HFF-Myc (cell line): Measurements from ENCODE around the gene RNF10.

Experiments
- DNase-seq: peaks from one replicate; pipeline ENCODE4 v3.0.0-alpha.2; 2011; ENCODE audit warnings: low read depth; ENCODE audit errors: extremely low read depth
- H3K4me3 ChIP-seq: replicated peaks from 2 replicates; pipeline ENCODE4 v1.5.1; 2011; ENCODE audit warnings: low read depth, mild to moderate bottlenecking, control low read depth, low read length
- CTCF ChIP-seq: IDR thresholded peaks from 2 replicates; pipeline ENCODE4 v1.5.1; 2012; ENCODE audit warnings: mild to moderate bottlenecking, low read depth, low read length, control low read depth; ENCODE audit errors: missing control alignments

RNF10 gene

GRCh38 chr12:120490833-120491512 is 43.2 kb upstream of the RNF10 start:
- no peak for DNase-seq
- no peak for TF ChIP-seq CTCF
- H3K4me3 ChIP-seq, result no peak overlapping the region

- DNase-seq, result no peak
- H3K4me3 ChIP-seq, result peak overlapping the region; percentile 65
- no peak for TF ChIP-seq CTCF
Observed at GRCh38 chr12:120495186-120495730, 38.9 kb upstream of the RNF10 start.

- no peak for TF ChIP-seq CTCF
- peak; percentile 94 for DNase-seq
- peak within 1 kb of the TSS; percentile 65 for H3K4me3 ChIP-seq
Observed at GRCh38 chr12:120495731-120496412, 38.3 kb upstream of the RNF10 start, which contains the start of gene DYNLL1. DYNLL1 (plus strand) TSS chr12:120496113; CDS start chr12:120496422, 309 bp downstream.

GRCh38 chr12:120496413-120497340 is 37.5 kb upstream of the RNF10 start:
- H3K4me3 ChIP-seq, result peak overlapping the region; percentile 65
- TF ChIP-seq CTCF, result no peak
- peak; percentile 11 for DNase-seq

- peak overlapping the region; percentile 65 for H3K4me3 ChIP-seq
- TF ChIP-seq CTCF, result no peak
- no peak for DNase-seq
Observed at GRCh38 chr12:120497524-120498150, 36.5 kb upstream of the RNF10 start.
